ENCODE data around the gene SEMA6A. TPM values are rescaled to one million over a fixed set of nuclear protein-coding genes. Genes with fewer than 3 reads are reported as not detected.

The SEMA6A gene
- total and polyA plus RNA-seq, 2 of the 13 experiments (the other 11 are each of a cell fraction or from before 2014, with no cell fraction given) = 5.1 to 6.5 TPM

GRCh38 chr5:116572350-116573278 is 2.0 kb downstream of the SEMA6A start (continued):
- TF ChIP-seq ZNF329 (CRISPR knock-in tag; IDR thresholded peaks at IDR 0.05; ENCODE audit: low read depth) (0 out of 2 replicates have a peak, but pooled peaks have one; percentile 28), AHR (CRISPR knock-in tag; IDR thresholded peaks at IDR 0.05) (no peak), MAFK (conservative IDR thresholded peaks at IDR 0.05 in 1 of 2, IDR thresholded peaks at IDR 0.05 in 1 of 2; ENCODE audit: low read length in 2 of 2) (no peak), ZC3H4 (CRISPR knock-in tag; IDR thresholded peaks at IDR 0.05; ENCODE audit: borderline replicate concordance) (no peak), AGO2 (optimal IDR thresholded peaks at IDR 0.05; ENCODE audit: low read depth, low read length) (peak; percentile 64), HNRNPH1 (optimal IDR thresholded peaks at IDR 0.05; ENCODE audit: low read depth, low read length) (no peak), MAX (IDR thresholded peaks at IDR 0.05) (peak; percentile 66; the same call in 1 of the 2 replicates), ZNF256 (CRISPR knock-in tag; conservative IDR thresholded peaks at IDR 0.05) (no peak), TBP (CRISPR knock-in tag; IDR thresholded peaks at IDR 0.05) (no peak), ZNF704 (CRISPR knock-in tag; IDR thresholded peaks at IDR 0.05; ENCODE audit: borderline replicate concordance) (0 out of 2 replicates have a peak, but pooled peaks have one; percentile 39), TBX3 (IDR thresholded peaks at IDR 0.05; ENCODE audit: borderline replicate concordance) (no peak), LBX2 (CRISPR knock-in tag; IDR thresholded peaks at IDR 0.05; ENCODE audit: borderline replicate concordance) (no peak), ZNF562 (CRISPR knock-in tag; IDR thresholded peaks at IDR 0.05; ENCODE audit: borderline replicate concordance) (no peak; the same call in 1 of the 2 replicates), ZNF639 (CRISPR knock-in tag; conservative IDR thresholded peaks at IDR 0.05) (no peak), PREB (CRISPR knock-in tag; IDR thresholded peaks at IDR 0.05) (no peak), ZNF431 (CRISPR knock-in tag; IDR thresholded peaks at IDR 0.05; ENCODE audit: borderline replicate concordance, low read depth) (no peak), ETV5 (CRISPR knock-in tag; IDR thresholded peaks at IDR 0.05; ENCODE audit: borderline replicate concordance) (no peak), GATA4 (IDR thresholded peaks at IDR 0.05; ENCODE audit: borderline replicate concordance, low read depth) (no peak), PHF8 (CRISPR knock-in tag; IDR thresholded peaks at IDR 0.05) (peak; percentile 29), SKIL (CRISPR knock-in tag; IDR thresholded peaks at IDR 0.05; ENCODE audit: borderline replicate concordance) (no peak), ZNF777 (CRISPR knock-in tag; IDR thresholded peaks at IDR 0.05) (peak; percentile 69; the same call in 1 of the 2 replicates), YEATS2 (CRISPR knock-in tag; IDR thresholded peaks at IDR 0.05; ENCODE audit: borderline replicate concordance) (no peak), KAT7 (CRISPR knock-in tag; IDR thresholded peaks at IDR 0.05; ENCODE audit: borderline replicate concordance) (0 out of 2 replicates have a peak, but pooled peaks have one; percentile 47)

Data from HepG2 (cell line).